Uterus (tissue), 2 donors: ENCODE data around the gene NUDT3.

Experiments
- CTCF ChIP-seq, 4 experiments: fragments of 200-600 bp in 2 of 4; fragments of 450-650 bp in 2 of 4; sonication (generic) in 2 of 4; IDR thresholded peaks; one replicate each; pipeline ENCODE4 v1.5.1; 2016 to 2019; ENCODE audit warnings: antibody characterized with exemption in 4 of 4, mild to moderate bottlenecking in 2 of 4, moderate library complexity in 1 of 4
- POLR2A ChIP-seq, 2 donors: fragments of 450-650 bp; IDR thresholded peaks; one replicate each; pipeline ENCODE4 v1.6.1; 2016; ENCODE audit warnings: antibody characterized with exemption in 2 of 2, mild to moderate bottlenecking in 1 of 2, moderate library complexity in 1 of 2

GRCh38 chr6:34324738-34325444 is 67.6 kb downstream of the NUDT3 start:
- TF ChIP-seq CTCF (IDR thresholded peaks at IDR 0.05) = no peak
- TF ChIP-seq POLR2A (IDR thresholded peaks at IDR 0.05) = no peak
